Measurements from ENCODE around the gene STAG1. TPM values are rescaled to one million over a fixed set of nuclear protein-coding genes. Genes with fewer than 3 reads are reported as not detected.
"Not testable (repeated sequence)": the region's sequence is repeated elsewhere in the genome, so short reads cannot be mapped to it uniquely, and the experiment has no call there.

STAG1 gene
- polyA plus RNA-seq, 2 of the 4 experiments (the other 2 are of a cell fraction) = 12.8 to 19.2 TPM

GRCh38 chr3:136725468-136725867 is 26.7 kb downstream of the STAG1 start:
- Histone ChIP-seq H3K9me3 (no peaks in the 10 kb centered on the region), H3K4me2 (no peak overlapping the region), H3K4me1 (peaks cover 6% of the 10 kb centered on the region; the same call in 1 of the 3 replicates), H3K4me3 (no peak overlapping the region), H3K27ac (no peak overlapping the region)
- no peak for FAIRE-seq
- DNase-seq (ENCODE audit: low read depth in 1 of 2, low spot score in 1 of 2) = no peak
- POLR2A ChIA-PET = no interaction called here
- CTCF ChIA-PET = interaction anchor here (0.9 kb wide), 1 partner anchor 27 kb away, joined by 3 read pairs; the partner anchor contains the start of gene STAG1
- no peak for ATAC-seq
- 81% methylated on average over 2 of the region's 2 CpGs for WGBS (ENCODE audit: missing lambda C conversion rate)
- TF ChIP-seq BCL3 (IDR thresholded peaks at IDR 0.05) (no peak), CTCF (IDR thresholded peaks at IDR 0.05) (no peak), ELK1 (IDR thresholded peaks at IDR 0.05; ENCODE audit: low read depth, low read length) (no peak), FOSB (CRISPR knock-in tag; IDR thresholded peaks at IDR 0.05) (no peak), USF2 (IDR thresholded peaks at IDR 0.05) (no peak), RNF2 (IDR thresholded peaks at IDR 0.05; ENCODE audit: borderline replicate concordance, low read depth) (no peak), EHF (CRISPR knock-in tag; IDR thresholded peaks at IDR 0.05) (no peak), HMGXB4 (CRISPR knock-in tag; IDR thresholded peaks at IDR 0.05; ENCODE audit: borderline replicate concordance) (no peak), SREBF2 (IDR thresholded peaks at IDR 0.05) (no peak), HOXB5 (CRISPR knock-in tag; IDR thresholded peaks at IDR 0.05) (no peak), HES2 (IDR thresholded peaks at IDR 0.05) (no peak), KDM1A (IDR thresholded peaks at IDR 0.05; ENCODE audit: low read depth) (no peak)

- WGBS (ENCODE audit: missing lambda C conversion rate) = no CpG with 5 or more reads among the region's 27 CpGs
- FAIRE-seq; H3K4me3 ChIP-seq; ATAC-seq; H3K4me2 ChIP-seq; H3K4me1 ChIP-seq; H3K9me3 ChIP-seq; POLR2A ChIA-PET; H3K27ac ChIP-seq; CTCF ChIA-PET; DNase-seq (ENCODE audit: low read depth in 1 of 2, low spot score in 1 of 2): not testable (repeated sequence)
These were observed 29.3 kb downstream of the STAG1 start for GRCh38 chr3:136722916-136723315.

- H3K27ac ChIP-seq; H3K9me3 ChIP-seq; H3K4me2 ChIP-seq; H3K4me3 ChIP-seq; H3K4me1 ChIP-seq; DNase-seq (ENCODE audit: low read depth in 1 of 2, low spot score in 1 of 2); POLR2A ChIA-PET; ATAC-seq; FAIRE-seq; CTCF ChIA-PET: not testable (repeated sequence)
- no CpG with 5 or more reads among the region's 5 CpGs for WGBS (ENCODE audit: missing lambda C conversion rate)
These were observed 29.8 kb downstream of the STAG1 start for GRCh38 chr3:136722399-136722798.
